Measurements from ENCODE around the gene RPS3A. TPM values are rescaled to one million over a fixed set of nuclear protein-coding genes. Genes with fewer than 3 reads are reported as not detected.

The RPS3A gene
- total RNA-seq, 1 experiment from 2014 or later, result 1,868 TPM

DNA sequence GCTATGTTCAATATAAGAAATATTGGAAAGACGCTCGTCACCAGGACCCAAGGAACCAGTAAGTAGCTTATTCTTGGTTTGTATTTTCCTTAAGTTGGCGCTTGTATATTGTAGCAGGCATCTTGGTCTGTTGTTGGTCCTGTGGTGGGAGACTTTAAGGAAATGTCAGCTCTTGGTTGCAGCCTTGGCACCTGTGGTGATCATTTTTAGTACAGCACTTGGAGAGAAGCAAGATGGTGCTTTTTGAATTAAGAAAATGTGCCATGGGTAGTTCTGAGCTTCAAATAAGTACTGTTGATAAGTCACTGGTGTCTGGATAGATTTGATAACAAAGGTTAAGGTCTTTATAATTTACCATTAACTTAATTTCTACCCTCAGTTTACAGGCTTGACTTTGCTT lies 1.1 kb downstream of the RPS3A start:
- no peaks in the 10 kb centered on the region for H3K27me3 Mint-ChIP-seq (ENCODE audit: insufficient read depth, unreplicated experiment)
- H3K4me1 ChIP-seq, result peaks cover 8% of the 10 kb centered on the region
- DNase-seq, result no peak
- H3K9me3 Mint-ChIP-seq (ENCODE audit: unreplicated experiment), result no peaks in the 10 kb centered on the region
- intact Hi-C loops (cut with micrococcal nuclease; ENCODE audit: unreplicated experiment), result no loop called here
- peak overlapping the region; percentile 97 for H3K4me3 ChIP-seq (ENCODE audit: low read depth, low read length)
- ChIA-PET CTCF (interaction anchor here (0.6 kb wide), 1 partner anchor 45 kb away, joined by 3 read pairs; no protein-coding TSS in a partner anchor), POLR2A (interaction anchor here (0.6 kb wide), 3 partner anchors 8 to 96 kb away, joined by 3 to 7 read pairs (median 3); no protein-coding TSS in a partner anchor)
- H3K27me3 ChIP-seq (replicated peaks; ENCODE audit: control insufficient read depth, insufficient read depth, low read length), result no peaks in the 10 kb centered on the region
- H3K36me3 Mint-ChIP-seq (ENCODE audit: insufficient read depth, unreplicated experiment), result peaks cover 66% of the 10 kb centered on the region
- no TSS peak for BruUV-seq (replicated peaks)
- TF ChIP-seq, protein P1, sequence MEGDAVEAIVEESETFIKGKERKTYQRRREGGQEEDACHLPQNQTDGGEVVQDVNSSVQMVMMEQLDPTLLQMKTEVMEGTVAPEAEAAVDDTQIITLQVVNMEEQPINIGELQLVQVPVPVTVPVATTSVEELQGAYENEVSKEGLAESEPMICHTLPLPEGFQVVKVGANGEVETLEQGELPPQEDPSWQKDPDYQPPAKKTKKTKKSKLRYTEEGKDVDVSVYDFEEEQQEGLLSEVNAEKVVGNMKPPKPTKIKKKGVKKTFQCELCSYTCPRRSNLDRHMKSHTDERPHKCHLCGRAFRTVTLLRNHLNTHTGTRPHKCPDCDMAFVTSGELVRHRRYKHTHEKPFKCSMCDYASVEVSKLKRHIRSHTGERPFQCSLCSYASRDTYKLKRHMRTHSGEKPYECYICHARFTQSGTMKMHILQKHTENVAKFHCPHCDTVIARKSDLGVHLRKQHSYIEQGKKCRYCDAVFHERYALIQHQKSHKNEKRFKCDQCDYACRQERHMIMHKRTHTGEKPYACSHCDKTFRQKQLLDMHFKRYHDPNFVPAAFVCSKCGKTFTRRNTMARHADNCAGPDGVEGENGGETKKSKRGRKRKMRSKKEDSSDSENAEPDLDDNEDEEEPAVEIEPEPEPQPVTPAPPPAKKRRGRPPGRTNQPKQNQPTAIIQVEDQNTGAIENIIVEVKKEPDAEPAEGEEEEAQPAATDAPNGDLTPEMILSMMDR (IDR thresholded peaks at IDR 0.05; ENCODE audit: insufficient read depth in 1 of 2, low read depth in 1 of 2, low read length in 1 of 2, severe bottlenecking in 1 of 2, unreplicated experiment in 1 of 2), result no peak
- peak overlapping the region; percentile 98 for H3K27ac Mint-ChIP-seq (ENCODE audit: unreplicated experiment)
- H3K4me1 Mint-ChIP-seq (ENCODE audit: low read depth, unreplicated experiment), result peaks cover 6% of the 10 kb centered on the region
- H3K9me3 ChIP-seq, result no peaks in the 10 kb centered on the region
- H3K4me3 Mint-ChIP-seq (ENCODE audit: unreplicated experiment), result peak overlapping the region; percentile 94
- H3K36me3 ChIP-seq (ENCODE audit: control insufficient read depth, insufficient read depth, low read length), result peaks cover 2% of the 10 kb centered on the region

DNA sequence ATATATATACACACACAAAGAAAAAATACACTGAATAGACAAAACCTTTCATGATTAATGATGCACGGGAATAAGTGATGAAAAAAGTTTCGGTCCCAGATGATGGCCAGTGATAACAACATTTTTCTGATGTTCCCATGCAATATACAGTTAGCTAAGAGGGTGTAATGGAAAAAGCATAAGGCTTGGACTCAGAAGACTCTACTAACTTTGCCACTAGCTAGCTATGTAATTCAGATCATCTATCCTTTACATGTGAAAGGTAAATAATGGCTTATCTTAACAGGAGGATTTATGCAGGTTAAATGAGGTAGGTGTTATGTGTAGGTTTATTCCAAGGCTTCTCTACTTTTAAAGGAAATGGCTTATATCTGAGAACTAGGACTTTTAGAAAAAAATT lies 4.3 kb downstream of the RPS3A start:
- no peaks in the 10 kb centered on the region for H3K9me3 Mint-ChIP-seq (ENCODE audit: unreplicated experiment)
- TF ChIP-seq, protein P1 (IDR thresholded peaks at IDR 0.05; ENCODE audit: insufficient read depth in 1 of 2, low read depth in 1 of 2, low read length in 1 of 2, severe bottlenecking in 1 of 2, unreplicated experiment in 1 of 2), result no peak
- H3K4me1 Mint-ChIP-seq (ENCODE audit: low read depth, unreplicated experiment), result peaks cover 6% of the 10 kb centered on the region
- H3K27me3 Mint-ChIP-seq (ENCODE audit: insufficient read depth, unreplicated experiment), result no peaks in the 10 kb centered on the region
- peaks cover 98% of the 10 kb centered on the region for H3K36me3 Mint-ChIP-seq (ENCODE audit: insufficient read depth, unreplicated experiment)
- H3K9me3 ChIP-seq, result no peaks in the 10 kb centered on the region
- POLR2A ChIA-PET, result no interaction called here
- BruUV-seq (replicated peaks), result no TSS peak
- intact Hi-C loops (cut with micrococcal nuclease; ENCODE audit: unreplicated experiment), result no loop called here
- peaks cover 8% of the 10 kb centered on the region for H3K4me1 ChIP-seq
- H3K27ac Mint-ChIP-seq (ENCODE audit: unreplicated experiment), result no peak overlapping the region
- CTCF ChIA-PET, result no interaction called here
- DNase-seq, result no peak
- no peaks in the 10 kb centered on the region for H3K27me3 ChIP-seq (replicated peaks; ENCODE audit: control insufficient read depth, insufficient read depth, low read length)
- H3K36me3 ChIP-seq (ENCODE audit: control insufficient read depth, insufficient read depth, low read length), result peaks cover 2% of the 10 kb centered on the region
- no peak overlapping the region for H3K4me3 ChIP-seq (ENCODE audit: low read depth, low read length)
- no peak overlapping the region for H3K4me3 Mint-ChIP-seq (ENCODE audit: unreplicated experiment)

DNA sequence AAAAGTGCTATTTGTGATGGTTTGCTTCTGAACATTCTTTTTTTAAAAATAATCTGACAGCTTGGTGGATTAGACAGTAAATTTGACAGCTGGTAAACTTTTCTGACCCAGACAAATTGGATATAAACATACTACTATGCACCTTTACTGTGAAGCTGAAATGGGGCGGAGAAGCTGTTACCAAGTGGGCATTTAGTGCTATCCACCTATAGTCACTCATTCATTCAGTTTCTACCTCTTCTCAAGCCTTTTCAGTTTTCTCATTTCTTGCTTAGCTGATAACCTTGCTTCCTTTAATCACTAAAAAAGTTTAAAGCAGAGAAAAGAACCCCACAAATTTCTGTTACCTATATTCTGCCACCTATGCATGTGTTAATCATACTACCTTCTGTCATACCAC lies 5.2 kb downstream of the RPS3A start:
- TF ChIP-seq, protein P1 (IDR thresholded peaks at IDR 0.05; ENCODE audit: insufficient read depth in 1 of 2, low read depth in 1 of 2, low read length in 1 of 2, severe bottlenecking in 1 of 2, unreplicated experiment in 1 of 2), result no peak
- H3K36me3 Mint-ChIP-seq (ENCODE audit: insufficient read depth, unreplicated experiment), result peaks cover 99% of the 10 kb centered on the region
- no peak overlapping the region for H3K4me3 ChIP-seq (ENCODE audit: low read depth, low read length)
- H3K9me3 ChIP-seq, result no peaks in the 10 kb centered on the region
- ChIA-PET POLR2A (no interaction called here), CTCF (interaction anchor here (1.4 kb wide), 1 partner anchor 12 kb away, joined by 3 read pairs; no protein-coding TSS in a partner anchor)
- H3K27me3 ChIP-seq (replicated peaks; ENCODE audit: control insufficient read depth, insufficient read depth, low read length), result no peaks in the 10 kb centered on the region
- peaks cover 2% of the 10 kb centered on the region for H3K36me3 ChIP-seq (ENCODE audit: control insufficient read depth, insufficient read depth, low read length)
- no peak for DNase-seq
- intact Hi-C loops (cut with micrococcal nuclease; ENCODE audit: unreplicated experiment), result no loop called here
- H3K27ac Mint-ChIP-seq (ENCODE audit: unreplicated experiment), result no peak overlapping the region
- no peaks in the 10 kb centered on the region for H3K9me3 Mint-ChIP-seq (ENCODE audit: unreplicated experiment)
- H3K4me3 Mint-ChIP-seq (ENCODE audit: unreplicated experiment), result no peak overlapping the region
- peaks cover 8% of the 10 kb centered on the region for H3K4me1 ChIP-seq
- H3K4me1 Mint-ChIP-seq (ENCODE audit: low read depth, unreplicated experiment), result peaks cover 6% of the 10 kb centered on the region
- H3K27me3 Mint-ChIP-seq (ENCODE audit: insufficient read depth, unreplicated experiment), result no peaks in the 10 kb centered on the region
- no TSS peak for BruUV-seq (replicated peaks)
